GM12878 (cell line): ENCODE data around the gene COL20A1. TPM values are rescaled to one million over a fixed set of nuclear protein-coding genes. Genes with fewer than 3 reads are reported as not detected.

Source experiments
- ATAC-seq: fragments of 200-7000 bp; cut with Tn5 transposase; 3 replicates; pipeline ENCODE4 v1.9.1; 2020; ENCODE audit warnings: mild to moderate bottlenecking, moderate library complexity
- BruUV-seq: library from RNA; stranded (reverse); fragments of 400-500 nt; replicated peaks from 2 replicates; lab custom pipeline; 2021; lab: Mats Ljungman, UMichigan
- CTCF ChIA-PET: fragments of 300-600 bp; sonication (Branson Sonifier 250); formaldehyde crosslinking; extraction: SDS; loops from one replicate; lab custom pipeline; 2021; ENCODE audit warnings: inconsistent platforms; lab: Yijun Ruan, JAX
- POLR2A ChIA-PET: fragments of 350-600 bp; formaldehyde crosslinking; extraction: SDS; loops from one replicate; lab custom pipeline; 2021; ENCODE audit warnings: inconsistent platforms; lab: Charles Lee
- RAD21 ChIA-PET: fragments of 300-600 bp; sonication (Branson Sonifier 250); formaldehyde crosslinking; loops from one replicate; lab custom pipeline; 2023; ENCODE audit warnings: antibody characterized with exemption; ENCODE audit not compliant: unreplicated experiment; lab: Charles Lee
- SMC1A ChIA-PET: fragments of 300-600 bp; sonication (Branson Sonifier 250); formaldehyde crosslinking; loops from one replicate; lab custom pipeline; 2023; ENCODE audit not compliant: unreplicated experiment, uncharacterized antibody; lab: Charles Lee
- DNase-seq: peaks from one replicate; pipeline ENCODE4 v3.0.0-alpha.2; 2011; ENCODE audit warnings: low read depth, low spot score
- FAIRE-seq: peaks from 3 replicates; lab custom pipeline; 2011; peaks lifted over from hg19 to GRCh38; lab: Jason Lieb, UNC
- H2AFZ ChIP-seq: 2 replicates; pipeline ENCODE4 v1.6.0; 2011; ENCODE audit warnings: low read depth, low read length, control low read depth; ENCODE audit not compliant: control insufficient read depth
- H3K27ac ChIP-seq: 2 replicates; pipeline ENCODE4 v1.5.1; 2011; ENCODE audit warnings: control low read depth; ENCODE audit not compliant: control insufficient read depth, insufficient read depth
- H3K27me3 ChIP-seq, 2 experiments: replicated peaks in 1 of 2; 2 replicates each; pipeline versions ENCODE4 v1.6.0 to v1.6.1; 2011; ENCODE audit warnings: low read length in 1 of 2; ENCODE audit not compliant: control insufficient read depth in 2 of 2, insufficient read depth in 2 of 2
- H3K36me3 ChIP-seq, 2 experiments: 2 replicates each; pipeline ENCODE4 v1.5.1; 2011; ENCODE audit warnings: low read length in 1 of 2; ENCODE audit not compliant: control insufficient read depth in 2 of 2, insufficient read depth in 2 of 2
- H3K4me1 ChIP-seq: 2 replicates; pipeline ENCODE4 v1.6.1; 2011; ENCODE audit warnings: mild to moderate bottlenecking, low read length, moderate library complexity, mixed read lengths; ENCODE audit not compliant: control insufficient read depth, insufficient read depth
- H3K4me2 ChIP-seq: 2 replicates; pipeline ENCODE4 v1.6.0; 2011; ENCODE audit warnings: control low read depth; ENCODE audit not compliant: control insufficient read depth, insufficient read depth
- H3K4me3 ChIP-seq: fragments of 200-600 bp; sonication (generic); 2 replicates; pipeline ENCODE4 v1.5.1; 2016
- H3K79me2 ChIP-seq: 2 replicates; pipeline ENCODE4 v1.6.0; 2011; ENCODE audit warnings: low read length; ENCODE audit not compliant: control insufficient read depth, insufficient read depth
- H3K9ac ChIP-seq: 2 replicates; pipeline ENCODE4 v1.8.0; 2011; ENCODE audit warnings: low read length, control low read depth, mixed read lengths; ENCODE audit not compliant: control insufficient read depth, insufficient read depth
- H3K9me3 ChIP-seq: replicated peaks from 3 replicates; pipeline ENCODE4 v1.5.1; 2011; ENCODE audit warnings: mild to moderate bottlenecking, low read length; ENCODE audit not compliant: control insufficient read depth, insufficient read depth
- H4K20me1 ChIP-seq: 2 replicates; pipeline ENCODE4 v1.6.0; 2011; ENCODE audit not compliant: control insufficient read depth, insufficient read depth
- CBX3 ChIP-seq: fragments of 200-600 bp; sonication (generic); IDR thresholded peaks from 2 replicates; pipeline ENCODE4 v1.6.1; 2016; ENCODE audit warnings: low read depth, borderline replicate concordance
- EGR1 ChIP-seq, 2 experiments: IDR thresholded peaks; 1 replicate in 1 of 2; 2 replicates in 1 of 2; pipeline ENCODE4 v1.6.1; 2011 to 2012; ENCODE audit warnings: low read depth in 2 of 2, low read length in 2 of 2, borderline replicate concordance in 1 of 2, mild to moderate bottlenecking in 1 of 2, moderate library complexity in 1 of 2
- EZH2 ChIP-seq: IDR thresholded peaks from 2 replicates; pipeline ENCODE4 v1.6.1; 2012; ENCODE audit warnings: low read depth, mild to moderate bottlenecking, control low read depth, inconsistent platforms, low read length, borderline replicate concordance; ENCODE audit not compliant: control insufficient read depth
- JUND ChIP-seq: IDR thresholded peaks from 2 replicates; pipeline ENCODE4 v1.6.1; 2012; ENCODE audit warnings: low read depth, mild to moderate bottlenecking, low read length, improper control_type of control experiment, moderate library complexity
- NFYB ChIP-seq: IDR thresholded peaks from 2 replicates; pipeline ENCODE4 v1.6.1; 2011; ENCODE audit warnings: low read depth, mild to moderate bottlenecking, low read length, improper control_type of control experiment, moderate library complexity; ENCODE audit not compliant: insufficient read depth
- POLR2A ChIP-seq: IDR thresholded peaks from 2 replicates; pipeline ENCODE4 v1.6.1; 2011; ENCODE audit warnings: low read depth, mild to moderate bottlenecking, low read length
- STAT1 ChIP-seq: fragments of 450-650 bp; conservative IDR thresholded peaks from 2 replicates; pipeline ENCODE4 v1.6.1; 2014; ENCODE audit warnings: antibody characterized with exemption, mild to moderate bottlenecking
- WGBS: methylation state at CpG from one replicate; pipeline ENCODE4 v1.1.6; 2016; ENCODE audit warnings: low lambda C conversion rate; ENCODE audit not compliant: insufficient replicate concordance, insufficient coverage; ENCODE audit errors: missing lambda C conversion rate; 5-methylcytosine and 5-hydroxymethylcytosine counted together
- in situ Hi-C: fragments of 300-500 bp; cut with MboI; formaldehyde crosslinking; loops from 9 replicates; pipeline ENCODE4 v1.14.3; 2018; ENCODE audit warnings: mixed read lengths
- intact Hi-C: fragments of 100-400 bp; cut with micrococcal nuclease; formaldehyde crosslinking; loops from one replicate; pipeline ENCODE4 v1.14.2; 2022; ENCODE audit not compliant: unreplicated experiment
- polyA plus RNA-seq, 11 experiments: library from polyadenylated mRNA; depleted of rRNA in 4 of 11; unstranded in 6 of 11; stranded (reverse) in 5 of 11; fragments of >200 nt; fragmentation: Nextera tagmentation in 4 of 11; fragmentation: Illumina TruSeq in 1 of 11; extraction: Ambion mirVana in 4 of 11; extraction: Trizol in 1 of 11; gene quantifications; 1 replicate in 1 of 11; 2 replicates in 10 of 11; pipeline versions ENCODE4 v1.2.1 to v1.2.3, GENCODE V29; 2011 to 2016; ENCODE audit warnings: inconsistent platforms in 2 of 11, missing spikeins in 2 of 11, low read depth in 1 of 11
- total RNA-seq, 4 experiments: library from RNA; depleted of rRNA in 3 of 4; stranded (reverse); fragments of >200 nt in 3 of 4; fragmentation: Illumina TruSeq in 1 of 4; extraction: Trizol in 1 of 4; gene quantifications; 2 replicates each; pipeline versions ENCODE4 v1.2.1 to v1.2.3, GENCODE V29; 2013 to 2021

The COL20A1 gene
- total and polyA plus RNA-seq, 10 of the 15 experiments (the other 5 are each of a cell fraction or from before 2014, with no cell fraction given) = not detected

DNA sequence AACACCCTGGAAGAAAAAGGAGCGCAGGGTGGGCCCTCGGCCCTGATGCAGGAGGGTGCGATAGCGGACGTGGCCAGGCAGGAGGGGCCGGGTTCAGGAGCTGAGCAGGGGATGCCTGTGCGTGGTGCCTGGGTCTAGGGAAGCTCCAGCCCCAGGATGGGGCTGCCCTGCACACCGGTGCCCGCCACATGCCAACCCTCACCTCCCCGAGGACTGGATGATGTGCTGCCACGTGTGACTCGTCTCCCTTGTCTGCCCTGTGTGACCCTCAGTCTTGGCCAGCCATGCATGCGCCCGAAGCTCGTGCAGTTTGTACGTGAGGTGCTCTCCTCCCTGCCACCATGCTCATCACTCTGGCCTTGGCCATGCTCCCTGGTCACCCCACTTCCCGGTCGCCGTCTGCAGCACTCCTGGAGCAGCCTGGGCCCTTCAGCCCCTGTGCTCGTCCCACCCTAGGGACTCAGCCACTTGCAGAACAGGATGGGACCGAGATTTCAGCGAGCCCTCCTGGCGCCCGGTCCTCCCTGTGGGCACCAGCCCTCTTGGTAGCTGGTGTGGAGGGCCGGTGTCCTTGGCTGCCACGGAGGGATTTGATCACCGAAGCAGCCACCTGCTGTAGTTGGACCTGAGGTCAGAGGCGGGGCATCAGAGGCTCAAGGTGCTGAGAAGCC lies 4.3 kb upstream of the COL20A1 start:
- in situ Hi-C loops (no loop called here), intact Hi-C loops (no loop called here)
- no peak overlapping the region for H3K27ac ChIP-seq
- no peaks in the 10 kb centered on the region; a peak in 1 of 4 replicates for H3K27me3 ChIP-seq
- ChIA-PET RAD21 (no interaction called here), CTCF (interaction anchor here (1.8 kb wide), 1 partner anchor 65 kb away, joined by 6 read pairs; no protein-coding TSS in a partner anchor), POLR2A (interaction anchor here (0.9 kb wide), 1 partner anchor 22 kb away, joined by 3 read pairs; no protein-coding TSS in a partner anchor), SMC1A (interaction anchor here (0.6 kb wide), 1 partner anchor 65 kb away, joined by 3 read pairs; no protein-coding TSS in a partner anchor)
- no peak for ATAC-seq
- H3K9ac ChIP-seq = no peak overlapping the region
- no TSS peak for BruUV-seq
- no peak overlapping the region for H3K4me2 ChIP-seq
- 83% methylated on average over 27 of the region's 28 CpGs for WGBS
- no peaks in the 10 kb centered on the region for H3K4me1 ChIP-seq
- no peak overlapping the region for H2AFZ ChIP-seq
- FAIRE-seq = no peak
- no peak for TF ChIP-seq EGR1 (IDR thresholded peaks at IDR 0.05; ENCODE audit: borderline replicate concordance in 1 of 2, low read depth in 2 of 2, low read length in 2 of 2)
- no peak for TF ChIP-seq CBX3
- TF ChIP-seq NFYB = no peak
- TF ChIP-seq STAT1 = no peak
- no peak for TF ChIP-seq JUND
- peak; percentile 61 for TF ChIP-seq POLR2A
- TF ChIP-seq EZH2 = no peak
- H3K79me2 ChIP-seq = no peaks in the 10 kb centered on the region
- no peak for DNase-seq
- H3K9me3 ChIP-seq = no peaks in the 10 kb centered on the region
- H3K36me3 ChIP-seq = peaks cover 2 to 9% of the 10 kb centered on the region in 2 experiments
- H4K20me1 ChIP-seq = no peaks in the 10 kb centered on the region
- no peak overlapping the region for H3K4me3 ChIP-seq
